ENCODE results near the gene TLE2.

The TLE2 gene

GRCh38 chr19:3036119-3036976, 7.3 kb upstream of the TLE2 start:
- peak; percentile 95 for DNase-seq

DNA sequence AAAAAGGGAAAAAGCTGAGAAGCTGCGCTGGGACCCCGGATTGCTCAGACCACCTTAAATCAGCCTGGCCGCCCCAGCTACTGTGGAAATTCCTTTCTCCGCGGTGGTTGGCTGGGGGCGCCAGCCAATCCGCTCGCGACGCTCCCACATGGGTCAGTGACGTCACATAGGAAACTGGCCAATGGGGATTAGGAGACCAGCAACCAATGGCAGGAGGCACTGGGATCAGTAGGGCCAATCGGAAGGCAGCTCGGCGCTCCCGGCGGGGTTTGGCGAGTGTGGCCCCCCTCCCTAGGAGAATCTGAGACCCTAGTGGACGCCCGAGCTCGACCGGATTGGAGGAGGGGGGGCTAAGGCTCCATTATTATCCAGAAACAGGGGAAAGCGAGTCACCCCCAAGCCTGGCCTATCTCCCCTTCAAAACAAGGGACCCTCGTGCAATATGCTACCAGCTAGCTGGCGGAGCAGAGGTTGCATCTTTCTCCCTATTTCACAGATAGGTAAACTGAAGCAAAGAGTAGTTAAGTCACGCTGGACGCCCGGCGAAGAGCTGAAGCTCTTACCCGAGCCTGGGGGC, 6.5 kb upstream of the TLE2 start:
- peak; percentile 97 for DNase-seq

DNA sequence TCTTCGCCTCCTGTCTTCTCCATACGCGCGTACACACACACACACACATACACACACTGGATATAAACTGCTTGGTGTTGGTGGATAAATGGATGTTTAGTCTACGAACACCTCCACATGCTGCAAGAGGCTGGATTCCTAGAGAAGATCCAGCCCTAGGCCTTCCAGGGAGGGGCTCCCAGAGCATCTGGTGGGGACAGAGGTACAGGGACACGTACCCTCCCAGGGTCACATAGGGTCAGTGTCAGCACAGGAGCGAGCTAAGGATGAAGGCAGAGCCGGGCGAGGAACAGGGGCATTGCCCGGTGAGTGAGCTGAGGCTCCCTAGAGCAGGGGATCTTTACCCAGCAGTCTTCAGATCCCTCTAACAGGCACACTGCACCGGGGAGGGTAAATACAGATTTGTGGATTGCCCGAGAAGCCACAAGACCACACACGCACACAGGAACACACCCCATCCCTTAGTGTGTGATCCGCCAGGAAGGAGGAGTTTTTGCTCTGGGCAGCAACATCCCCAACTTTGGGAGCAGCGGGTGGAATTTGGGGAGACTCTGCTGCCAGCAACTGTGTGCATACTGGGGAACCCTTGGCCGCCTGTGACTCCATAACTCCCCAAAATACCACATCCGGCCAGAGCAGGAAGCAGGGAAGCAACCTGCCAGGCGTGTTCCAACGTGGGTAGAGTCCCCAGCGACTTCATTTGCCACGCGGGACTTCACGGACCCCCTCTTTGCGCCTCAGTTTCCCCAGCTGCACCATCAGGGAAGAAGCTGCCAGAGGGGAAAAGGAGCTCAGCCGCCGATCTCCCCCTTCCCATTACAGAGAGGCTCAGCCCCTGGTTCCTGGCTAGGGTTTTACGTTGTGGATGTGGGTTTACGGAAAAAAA, 5.8 kb upstream of the TLE2 start:
- DNase-seq, result no peak

DNA sequence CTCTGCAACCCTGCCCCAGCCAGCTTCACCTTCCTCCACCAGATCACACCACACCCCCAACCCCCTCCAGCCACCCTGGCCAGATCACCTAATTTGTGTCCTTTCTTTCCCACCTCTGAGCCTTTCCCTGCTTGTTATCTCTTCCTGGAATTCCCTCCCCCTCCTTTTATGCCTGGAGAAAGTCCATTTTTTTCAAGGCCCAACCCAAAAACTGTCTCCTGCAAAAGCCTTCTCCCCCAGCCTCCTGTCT, 5.3 kb upstream of the TLE2 start:
- no peak for DNase-seq

DNA sequence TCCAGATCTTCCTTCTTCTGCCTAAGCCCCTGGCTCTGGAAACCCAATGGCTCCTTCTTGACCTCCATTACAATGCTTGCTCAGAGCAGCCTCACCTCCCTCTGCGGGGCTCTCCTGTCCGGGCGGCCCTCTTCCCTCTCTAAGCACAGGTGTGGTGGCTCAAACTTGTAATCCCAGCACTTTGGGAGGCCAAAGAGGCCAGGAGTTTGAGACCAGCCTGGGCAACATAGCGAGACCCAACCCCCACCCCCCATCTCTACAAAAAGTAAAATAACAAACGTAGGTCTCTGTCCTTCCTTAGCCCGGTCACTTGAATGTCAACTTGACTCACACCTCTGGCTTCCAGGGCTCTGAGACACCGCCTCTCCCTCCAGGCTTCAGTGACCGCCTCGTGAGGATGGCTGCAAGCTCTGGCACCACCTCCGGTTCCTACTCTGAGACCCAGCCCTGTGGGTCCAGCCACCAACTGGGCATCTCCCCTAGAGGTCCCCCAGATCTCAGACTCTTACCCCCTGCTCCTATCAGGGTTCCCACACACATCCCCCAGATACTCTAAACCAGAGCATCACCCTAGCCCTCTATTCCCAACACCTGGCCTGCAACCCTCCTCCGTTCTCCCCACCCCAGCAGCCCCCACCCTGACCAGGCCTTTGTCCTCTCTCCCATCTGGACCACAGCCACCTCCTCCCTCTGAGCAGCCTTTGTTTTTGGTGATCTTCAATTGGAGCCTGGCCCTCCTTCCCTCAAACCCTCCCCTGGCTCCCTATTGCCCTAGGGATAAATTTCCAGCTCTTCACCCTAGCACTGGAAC, 4.7 kb upstream of the TLE2 start:
- no peak for DNase-seq

DNA sequence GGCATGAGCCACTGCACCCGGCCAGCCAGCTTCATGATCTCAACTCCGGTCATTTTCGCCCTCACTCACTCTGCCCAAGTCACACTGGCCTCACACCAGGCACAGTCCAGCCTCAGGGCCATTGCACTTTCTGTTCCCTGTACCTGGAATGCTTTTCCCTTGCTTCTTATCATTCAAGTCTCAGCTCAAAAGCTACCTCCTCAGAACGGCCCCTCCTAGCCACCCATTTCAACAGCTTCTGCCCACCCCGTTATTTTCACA, 2.5 kb upstream of the TLE2 start:
- DNase-seq, result no peak

DNA sequence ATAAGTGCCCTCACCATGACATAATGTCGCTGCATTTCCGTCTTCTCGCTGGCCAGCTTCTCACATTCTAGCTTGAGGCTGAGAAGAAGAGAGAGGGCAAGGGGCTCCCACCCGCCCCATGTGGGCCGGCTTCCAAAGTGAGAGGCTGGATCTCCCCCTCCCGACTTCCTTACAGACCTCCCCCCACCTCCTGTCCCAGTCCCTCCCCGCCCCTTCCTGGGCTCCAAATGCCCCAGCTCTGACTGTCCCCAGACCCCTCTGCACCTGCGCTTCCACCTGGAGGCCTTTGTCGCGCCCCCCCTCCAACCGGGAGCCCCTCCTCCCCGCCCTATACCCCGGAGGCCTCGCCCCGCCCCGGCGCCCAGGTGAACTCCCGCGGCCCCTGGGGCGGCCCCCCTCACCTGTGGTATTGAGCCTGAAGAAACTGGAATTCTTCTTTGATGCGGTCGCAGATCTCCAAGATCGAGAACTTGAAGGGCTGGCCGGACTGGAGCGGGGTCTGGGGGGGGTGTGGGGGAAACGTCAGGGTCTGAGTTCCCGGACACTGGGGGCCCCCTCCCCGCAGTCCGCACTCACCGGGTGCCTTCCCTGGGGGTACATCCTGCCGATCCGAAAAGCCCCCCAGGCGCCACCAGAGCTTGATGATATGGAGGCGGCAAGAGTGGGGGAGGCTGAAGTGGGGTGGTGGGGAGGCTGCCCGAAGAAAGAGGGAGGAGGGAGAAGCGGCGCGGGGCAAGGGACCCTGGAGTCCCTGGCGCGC, 595 bp downstream of the TLE2 start:
- DNase-seq, result no peak

- DNase-seq, result no peak
Measured at GRCh38 chr19:3027981-3028304, 1.1 kb downstream of the TLE2 start.

GRCh38 chr19:3027292-3027691, 1.8 kb downstream of the TLE2 start:
- no peak for DNase-seq

DNA sequence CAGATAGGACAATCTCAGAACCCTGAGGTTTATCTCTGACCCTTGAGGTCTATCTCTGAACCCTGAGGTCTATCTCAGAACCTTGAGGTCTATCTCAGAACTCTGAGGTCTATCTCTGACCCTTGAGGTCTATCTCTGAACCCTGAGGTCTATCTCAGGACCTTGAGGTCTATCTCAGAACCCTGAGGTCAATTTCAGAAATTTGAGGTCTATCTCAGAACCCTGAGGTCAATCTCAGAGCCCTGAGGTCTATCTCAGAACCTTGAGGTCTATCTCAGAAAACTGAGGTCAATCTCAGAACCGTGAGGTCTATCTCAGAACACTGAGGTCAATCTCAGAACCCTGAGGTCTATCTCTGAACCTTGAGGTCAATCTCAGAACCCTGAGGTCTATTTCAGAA, 2.3 kb downstream of the TLE2 start:
- DNase-seq, result no peak

DNA sequence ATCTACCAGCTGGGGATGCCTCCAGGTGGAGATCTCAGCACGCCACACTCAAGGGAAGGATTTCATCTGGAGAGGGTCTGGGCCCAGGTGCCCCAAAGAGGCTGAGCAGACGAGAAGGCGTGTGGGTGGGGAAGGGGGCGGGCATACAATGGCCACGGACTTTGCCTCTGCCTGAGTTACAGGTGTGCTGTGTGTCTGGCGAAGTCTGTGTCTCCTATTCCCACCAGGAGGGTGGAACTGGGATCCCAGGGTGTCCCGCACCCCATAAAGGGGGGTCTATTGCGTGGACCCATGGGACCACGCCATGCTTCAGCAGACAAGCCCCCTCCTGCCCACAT, 3.6 kb downstream of the TLE2 start:
- DNase-seq, result no peak

DNA sequence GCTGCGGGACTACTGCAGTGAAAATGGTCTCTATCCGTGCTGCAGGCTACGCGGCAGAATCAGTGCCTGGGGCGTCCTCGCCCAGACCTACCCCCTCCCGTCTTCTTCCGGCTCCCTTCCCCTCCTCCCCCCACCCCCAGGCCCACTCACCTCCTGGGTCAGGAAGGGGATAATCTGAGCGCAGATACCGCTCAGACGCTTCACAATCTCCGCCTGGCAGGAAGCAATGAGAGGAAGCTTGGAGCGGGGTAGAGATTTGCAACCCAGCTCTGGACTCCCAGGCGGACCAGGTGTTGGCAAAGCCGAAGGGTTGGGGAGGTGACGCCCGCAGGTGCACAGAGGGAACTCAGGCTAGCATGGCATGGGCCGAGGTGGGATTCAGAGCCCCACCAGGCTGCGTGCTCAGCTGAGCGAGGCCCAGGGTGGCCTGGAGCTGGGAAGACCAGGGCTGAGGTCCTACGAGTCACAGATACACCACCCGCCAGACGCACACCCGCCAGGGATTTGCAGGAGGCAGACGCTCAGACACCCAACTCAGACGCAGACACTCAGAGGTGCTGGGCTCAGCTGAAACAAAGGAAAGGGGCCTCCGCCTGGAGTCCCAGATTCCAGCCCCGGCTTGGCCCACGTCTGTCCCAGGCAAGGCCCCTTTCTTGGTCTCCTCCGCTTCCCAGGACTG, 4.1 kb downstream of the TLE2 start:
- no peak for DNase-seq

- no peak for DNase-seq
Measured at GRCh38 chr19:3024509-3024869, 4.6 kb downstream of the TLE2 start.

GRCh38 chr19:3020321-3020960, 8.6 kb downstream of the TLE2 start:
- DNase-seq, result no peak

DNA sequence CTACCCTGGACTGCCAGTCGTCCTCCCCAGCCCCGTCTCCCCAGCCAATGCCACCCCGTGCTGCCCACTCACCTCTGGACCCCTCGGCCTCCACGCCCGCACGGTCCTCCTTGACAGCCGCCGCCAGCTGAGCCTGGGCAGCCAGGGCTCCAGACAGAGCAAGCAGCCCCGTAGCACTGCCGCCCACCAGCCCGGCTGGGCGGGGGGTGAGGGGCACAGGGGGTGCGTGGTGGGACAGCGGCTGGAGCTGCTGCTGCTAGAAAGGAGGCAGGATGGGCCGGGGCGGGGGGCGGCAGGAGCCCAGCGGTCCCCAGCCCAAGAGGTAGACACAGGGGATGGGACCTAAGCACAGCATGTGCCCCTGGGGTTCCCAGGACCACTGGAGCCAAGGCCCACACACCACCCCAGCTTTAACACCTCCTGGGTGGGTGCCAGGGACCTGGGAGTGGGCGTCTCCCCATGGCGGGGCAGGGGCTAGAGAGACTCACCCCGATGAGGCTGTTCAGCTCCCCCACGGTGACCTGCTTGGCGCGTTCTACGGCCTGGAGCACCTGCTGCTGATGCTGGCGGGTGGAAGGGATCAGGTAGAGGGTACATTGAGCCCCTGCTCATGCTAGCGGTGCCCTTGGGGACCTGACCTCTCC, 9.7 kb downstream of the TLE2 start:
- no peak for DNase-seq

DNA sequence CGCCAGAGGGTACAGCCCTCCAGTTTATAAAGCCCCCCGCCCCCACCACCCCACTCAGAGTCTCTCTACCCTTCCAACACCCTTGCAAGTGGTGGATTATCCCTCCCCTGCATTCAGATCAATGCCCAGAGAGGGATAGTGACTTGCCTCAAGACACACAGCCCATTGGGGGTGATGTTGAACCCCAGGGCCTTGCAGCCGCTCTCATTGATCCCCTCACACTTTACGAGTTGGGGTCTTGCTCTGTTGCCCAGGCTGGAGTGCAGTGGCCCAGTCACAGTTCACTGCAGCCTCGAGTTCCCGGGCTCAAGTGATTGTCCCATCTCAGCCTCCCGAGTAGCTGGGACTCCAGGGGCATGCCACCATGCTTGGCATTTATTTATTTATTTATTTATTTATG, 11.2 kb downstream of the TLE2 start:
- DNase-seq, result no peak

GRCh38 chr19:3015126-3016057, 13.7 kb downstream of the TLE2 start:
- no peak for DNase-seq

GRCh38 chr19:3014135-3014534, 14.9 kb downstream of the TLE2 start:
- DNase-seq, result no peak

DNA sequence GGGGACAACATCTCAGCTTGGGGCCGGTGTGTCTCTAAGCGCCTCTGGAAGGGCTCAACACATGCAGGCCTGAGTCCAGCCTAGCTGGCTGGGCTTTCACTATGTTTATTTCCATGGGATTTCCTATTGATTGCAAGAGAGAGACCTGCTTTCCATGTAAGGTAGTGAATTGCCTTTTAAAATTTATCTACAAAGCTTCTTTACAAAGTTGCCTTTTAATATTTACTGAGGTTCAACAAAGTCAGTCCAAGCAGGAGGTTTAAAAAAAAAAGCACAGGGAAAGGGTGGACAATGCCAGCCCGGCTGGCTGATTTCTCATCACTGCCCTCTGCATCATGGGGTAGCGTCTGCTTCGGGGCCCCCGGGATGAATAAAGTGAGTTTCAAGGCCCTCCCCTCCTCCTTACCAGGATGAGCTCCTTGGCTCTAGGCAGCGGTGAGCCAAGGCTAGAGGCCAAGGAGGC, 15.8 kb downstream of the TLE2 start:
- DNase-seq, result no peak

DNA sequence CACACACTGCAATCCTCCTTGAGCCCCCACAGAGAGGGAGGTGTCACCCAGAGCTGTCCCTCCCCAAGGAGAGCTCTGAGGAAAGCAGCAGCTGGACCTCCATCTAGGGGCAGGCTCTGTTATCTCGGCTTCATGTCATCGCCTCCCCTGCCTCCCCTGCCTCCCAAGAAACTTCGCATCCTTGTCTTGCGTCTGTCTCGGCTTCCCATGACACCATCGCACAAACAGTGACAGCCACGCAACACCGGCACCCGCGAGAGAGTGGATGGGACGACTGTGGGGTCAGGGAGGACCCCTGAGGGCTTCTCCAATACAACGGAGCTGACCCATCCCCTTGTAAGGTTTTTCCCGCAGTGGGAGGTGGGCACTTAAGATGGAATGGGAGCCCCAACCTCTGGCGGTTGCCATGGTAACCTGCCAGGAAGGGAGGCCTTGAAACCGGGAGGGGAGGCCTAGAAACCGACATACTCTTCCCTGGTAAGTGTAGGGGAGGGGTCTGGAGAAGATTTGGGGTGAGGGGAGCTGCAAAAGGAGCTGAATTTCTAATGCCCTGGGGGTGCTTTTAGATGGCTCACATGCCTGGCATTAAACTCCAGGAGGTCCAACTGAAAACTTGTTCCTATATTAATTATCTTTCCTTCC, 16.3 kb downstream of the TLE2 start:
- no peak for DNase-seq
